CD4-positive, alpha-beta T cell (primary cell): ENCODE data around the gene DSG3. TPM values are rescaled to one million over a fixed set of nuclear protein-coding genes. Genes with fewer than 3 reads are reported as not detected.
"Not testable (repeated sequence)": the region's sequence is repeated elsewhere in the genome, so short reads cannot be mapped to it uniquely, and the experiment has no call there.

Experiments
- ATAC-seq: fragments of 200-7000 bp; cut with Tn5 transposase; one replicate; pipeline ENCODE4 v1.10.0; 2022; ENCODE audit warnings: mild to moderate bottlenecking; ENCODE audit not compliant: poor library complexity
- CTCF ChIA-PET: fragments of 350-600 bp; sonication (Branson Sonifier 250); formaldehyde crosslinking; loops from one replicate; lab custom pipeline; 2021; ENCODE audit warnings: antibody characterized with exemption, inconsistent platforms; lab: Charles Lee
- POLR2A ChIA-PET: fragments of 350-600 bp; sonication (Branson Sonifier 250); formaldehyde crosslinking; loops from one replicate; lab custom pipeline; 2021; ENCODE audit warnings: antibody characterized with exemption, inconsistent platforms; lab: Charles Lee
- DNase-seq, 14 experiments: peaks; one replicate each; pipeline ENCODE4 v3.0.0-alpha.2; 2013 to 2020; ENCODE audit warnings: mixed read lengths in 2 of 14
- H3K27ac ChIP-seq, 2 donors: one replicate each; pipeline versions ENCODE4 v1.5.1 to v1.7.0; 2013; ENCODE audit warnings: low read length in 2 of 2, low read depth in 1 of 2, mild to moderate bottlenecking in 1 of 2
- H3K27me3 ChIP-seq, 2 experiments: 1 replicate in 1 of 2; 2 replicates in 1 of 2; pipeline versions ENCODE4 v1.6.1 to v1.7.0; 2013; ENCODE audit warnings: low read length in 2 of 2, control low read depth in 1 of 2, mild to moderate bottlenecking in 1 of 2, moderate library complexity in 1 of 2; ENCODE audit not compliant: insufficient read depth in 2 of 2, control insufficient read depth in 1 of 2
- H3K36me3 ChIP-seq: one replicate; pipeline ENCODE4 v1.6.1; 2013; ENCODE audit warnings: low read length, control low read depth; ENCODE audit not compliant: insufficient read depth
- H3K4me1 ChIP-seq: one replicate; pipeline ENCODE4 v1.6.1; 2013; ENCODE audit warnings: low read length, control low read depth; ENCODE audit not compliant: insufficient read depth
- H3K4me3 ChIP-seq: one replicate; pipeline ENCODE4 v1.5.1; 2013; ENCODE audit warnings: mild to moderate bottlenecking, low read length, moderate library complexity
- H3K9me3 ChIP-seq, 2 experiments: 1 replicate in 1 of 2; 2 replicates in 1 of 2; pipeline versions ENCODE4 v1.6.1 to v1.7.0; 2013; ENCODE audit warnings: low read length in 2 of 2, mild to moderate bottlenecking in 2 of 2, control low read depth in 1 of 2, moderate library complexity in 1 of 2; ENCODE audit not compliant: control insufficient read depth in 1 of 2, insufficient read depth in 1 of 2
- H3K27ac Mint-ChIP-seq: one replicate; pipeline ENCODE4 v1.8.0; 2020; ENCODE audit warnings: mixed read lengths
- H3K27me3 Mint-ChIP-seq: one replicate; pipeline ENCODE4 v1.8.0; 2021; ENCODE audit warnings: mixed read lengths
- H3K36me3 Mint-ChIP-seq: one replicate; pipeline ENCODE4 v1.8.0; 2021; ENCODE audit warnings: low read depth, mixed read lengths
- H3K4me1 Mint-ChIP-seq: one replicate; pipeline ENCODE4 v1.8.0; 2021; ENCODE audit warnings: low read depth, mixed read lengths
- H3K4me3 Mint-ChIP-seq: one replicate; pipeline ENCODE4 v1.8.0; 2020; ENCODE audit warnings: mild to moderate bottlenecking, mixed read lengths
- H3K9me3 Mint-ChIP-seq: one replicate; pipeline ENCODE4 v1.8.0; 2020; ENCODE audit warnings: mixed read lengths
- intact Hi-C, 2 experiments: fragments of 100-400 bp; cut with DNase I in 1 of 2; cut with micrococcal nuclease in 1 of 2; formaldehyde crosslinking; loops; one replicate each; pipeline versions ENCODE4 v1.15.1 to v1.9.0; 2023 to 2025; cut with DNase I, micrococcal nuclease
- total RNA-seq, 174 experiments: library from RNA in 2 of 174; stranded (reverse) in 2 of 174; gene quantifications; one replicate each; pipeline ENCODE4 v1.2.3 and lab custom pipeline; 2021 to 2026
- TF ChIP-seq, protein P1 (sequence below): fragments of 200-600 bp; IDR thresholded peaks from one replicate; pipeline ENCODE4 v1.8.0; 2022; ENCODE audit warnings: antibody characterized with exemption, mild to moderate bottlenecking

DSG3 gene
- total RNA-seq, 2 experiments from 2014 or later: not detected

DNA sequence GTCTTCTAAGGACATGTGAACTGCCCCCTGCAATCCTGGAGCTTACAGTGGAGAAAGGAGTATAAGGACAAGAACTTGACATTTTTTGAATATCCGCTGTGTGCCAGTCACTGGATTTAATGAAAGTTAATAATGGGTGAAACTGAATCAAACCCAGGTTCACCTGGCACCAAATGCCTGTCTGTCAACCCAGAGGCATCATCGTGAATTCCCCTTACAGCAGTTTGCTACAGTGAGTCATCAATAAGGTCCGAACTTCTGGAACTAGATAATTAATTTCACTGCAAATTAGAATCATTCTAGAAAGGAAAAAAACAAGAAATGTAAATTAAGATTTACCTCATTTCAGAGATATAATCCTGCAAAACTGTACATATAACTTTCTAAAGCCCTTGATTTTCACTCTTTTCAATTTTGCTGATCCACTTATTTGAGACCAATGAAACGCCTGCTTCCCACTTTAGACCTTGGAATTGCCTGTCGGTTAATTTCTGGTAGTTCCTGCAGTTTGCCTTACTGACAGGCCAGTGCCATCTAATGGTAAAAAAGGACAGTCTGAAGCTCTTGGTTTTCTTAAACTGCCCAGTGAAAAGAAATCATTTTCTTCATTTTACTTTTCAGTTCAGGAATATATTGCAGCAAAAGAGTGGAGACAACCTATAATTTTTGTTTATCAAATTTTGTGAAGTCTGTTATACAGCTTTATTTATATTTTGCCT is 58.6 kb downstream of the DSG3 start:
- H3K4me3 Mint-ChIP-seq: no peak overlapping the region
- TF ChIP-seq, protein P1, sequence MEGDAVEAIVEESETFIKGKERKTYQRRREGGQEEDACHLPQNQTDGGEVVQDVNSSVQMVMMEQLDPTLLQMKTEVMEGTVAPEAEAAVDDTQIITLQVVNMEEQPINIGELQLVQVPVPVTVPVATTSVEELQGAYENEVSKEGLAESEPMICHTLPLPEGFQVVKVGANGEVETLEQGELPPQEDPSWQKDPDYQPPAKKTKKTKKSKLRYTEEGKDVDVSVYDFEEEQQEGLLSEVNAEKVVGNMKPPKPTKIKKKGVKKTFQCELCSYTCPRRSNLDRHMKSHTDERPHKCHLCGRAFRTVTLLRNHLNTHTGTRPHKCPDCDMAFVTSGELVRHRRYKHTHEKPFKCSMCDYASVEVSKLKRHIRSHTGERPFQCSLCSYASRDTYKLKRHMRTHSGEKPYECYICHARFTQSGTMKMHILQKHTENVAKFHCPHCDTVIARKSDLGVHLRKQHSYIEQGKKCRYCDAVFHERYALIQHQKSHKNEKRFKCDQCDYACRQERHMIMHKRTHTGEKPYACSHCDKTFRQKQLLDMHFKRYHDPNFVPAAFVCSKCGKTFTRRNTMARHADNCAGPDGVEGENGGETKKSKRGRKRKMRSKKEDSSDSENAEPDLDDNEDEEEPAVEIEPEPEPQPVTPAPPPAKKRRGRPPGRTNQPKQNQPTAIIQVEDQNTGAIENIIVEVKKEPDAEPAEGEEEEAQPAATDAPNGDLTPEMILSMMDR: no peak
- H3K4me1 Mint-ChIP-seq: no peaks in the 10 kb centered on the region
- intact Hi-C loops: no loop called here
- no peaks in the 10 kb centered on the region for H3K36me3 Mint-ChIP-seq
- Histone ChIP-seq H3K9me3 (no peaks in the 10 kb centered on the region), H3K27me3 (peaks cover 0 to 4% of the 10 kb centered on the region in 2 experiments), H3K4me3 (no peak overlapping the region), H3K27ac (no peak overlapping the region), H3K4me1 (no peaks in the 10 kb centered on the region), H3K36me3 (no peaks in the 10 kb centered on the region)
- H3K9me3 Mint-ChIP-seq: no peaks in the 10 kb centered on the region
- ATAC-seq: no peak
- CTCF ChIA-PET: no interaction called here
- no peak for DNase-seq
- POLR2A ChIA-PET: no interaction called here
- H3K27ac Mint-ChIP-seq: no peak overlapping the region
- H3K27me3 Mint-ChIP-seq: peaks cover 6% of the 10 kb centered on the region

DNA sequence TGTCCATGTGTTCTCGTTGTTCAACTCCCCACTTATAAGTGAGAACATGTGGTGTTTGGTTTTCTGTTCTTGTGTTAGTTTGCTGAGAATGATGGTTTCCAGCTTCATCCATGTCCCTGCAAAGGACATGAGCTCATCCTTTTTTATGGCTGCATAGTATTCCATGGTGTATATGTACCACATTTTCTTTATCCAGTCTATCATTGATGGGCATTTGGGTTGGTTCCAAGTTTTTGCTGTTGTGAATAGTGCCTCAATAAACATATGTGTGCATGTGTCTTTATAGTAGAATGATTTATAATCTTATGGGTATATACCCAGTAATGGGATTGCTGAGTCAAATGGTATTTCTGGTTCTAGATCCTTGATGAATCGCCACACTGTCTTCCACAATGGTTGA is 59.6 kb downstream of the DSG3 start:
- H3K27me3 Mint-ChIP-seq, H3K36me3 ChIP-seq, H3K9me3 ChIP-seq, POLR2A ChIA-PET, H3K36me3 Mint-ChIP-seq, H3K4me3 Mint-ChIP-seq, H3K4me1 ChIP-seq, H3K27me3 ChIP-seq, CTCF ChIA-PET, H3K4me3 ChIP-seq, H3K27ac Mint-ChIP-seq, ATAC-seq, DNase-seq, H3K4me1 Mint-ChIP-seq, H3K9me3 Mint-ChIP-seq, intact Hi-C loops, H3K27ac ChIP-seq: not testable (repeated sequence)

- H3K27me3 ChIP-seq: no peaks in the 10 kb centered on the region
- H3K9me3 ChIP-seq: no peaks in the 10 kb centered on the region
- H3K27ac ChIP-seq: no peak overlapping the region
- ChIA-PET POLR2A (no interaction called here), CTCF (no interaction called here)
- no peak for DNase-seq
- Mint-ChIP-seq H3K9me3 (no peaks in the 10 kb centered on the region), H3K4me1 (no peaks in the 10 kb centered on the region), H3K4me3 (no peak overlapping the region), H3K27me3 (no peaks in the 10 kb centered on the region), H3K27ac (no peak overlapping the region), H3K36me3 (no peaks in the 10 kb centered on the region)
- no peaks in the 10 kb centered on the region for H3K4me1 ChIP-seq
- intact Hi-C loops: no loop called here
- no peaks in the 10 kb centered on the region for H3K36me3 ChIP-seq
- H3K4me3 ChIP-seq: no peak overlapping the region
- TF ChIP-seq, protein P1: no peak
- no peak for ATAC-seq
These were observed 61.2 kb downstream of the DSG3 start for GRCh38 chr18:31508781-31509180.

DNA sequence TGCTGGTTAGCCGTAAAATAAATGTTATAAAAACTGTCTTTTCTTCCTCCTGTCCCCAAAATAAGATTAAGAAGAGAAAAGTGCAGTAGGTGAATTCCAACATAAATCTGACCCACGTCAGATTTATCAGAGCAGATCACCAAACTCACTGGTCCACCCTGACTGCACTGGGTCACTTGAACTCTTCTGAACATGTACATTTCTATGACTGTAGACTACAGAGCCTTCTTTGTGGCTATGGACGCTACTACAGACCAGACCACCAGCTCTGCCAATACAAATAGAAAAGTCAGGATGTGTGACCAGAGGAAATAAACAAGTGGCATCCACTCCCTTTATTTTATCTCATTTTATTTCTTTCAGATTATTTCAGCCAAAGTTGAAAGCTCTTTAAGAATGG is 62.0 kb downstream of the DSG3 start:
- no peaks in the 10 kb centered on the region for H3K4me1 ChIP-seq
- DNase-seq (no peak), ATAC-seq (no peak)
- no peaks in the 10 kb centered on the region for H3K36me3 Mint-ChIP-seq
- CTCF ChIA-PET: no interaction called here
- intact Hi-C loops: no loop called here
- H3K4me1 Mint-ChIP-seq: no peaks in the 10 kb centered on the region
- H3K4me3 Mint-ChIP-seq: no peak overlapping the region
- no peaks in the 10 kb centered on the region for H3K9me3 Mint-ChIP-seq
- no peak overlapping the region for H3K27ac ChIP-seq
- no peak overlapping the region for H3K4me3 ChIP-seq
- H3K9me3 ChIP-seq: no peaks in the 10 kb centered on the region
- H3K27ac Mint-ChIP-seq: no peak overlapping the region
- H3K27me3 Mint-ChIP-seq: no peaks in the 10 kb centered on the region
- H3K27me3 ChIP-seq: no peaks in the 10 kb centered on the region
- H3K36me3 ChIP-seq: no peaks in the 10 kb centered on the region
- POLR2A ChIA-PET: no interaction called here
- TF ChIP-seq, protein P1: no peak
